GM18508 (cell line): ENCODE data around the gene SLC12A5.
"Not testable (repeated sequence)": the region's sequence is repeated elsewhere in the genome, so short reads cannot be mapped to it uniquely, and the experiment has no call there.

Source experiments
- ATAC-seq: cut with Tn5 transposase; IDR thresholded peaks from one replicate; pipeline ENCODE4 v1.9.1; 2021; ENCODE audit warnings: moderate number of reproducible peaks; ENCODE audit not compliant: insufficient read depth, unreplicated experiment

Gene SLC12A5

GRCh38 chr20:46028772-46029371 is at the start of gene SLC12A5:
Gene SLC12A5 (plus strand): TSS chr20:46029215. CDS start chr20:46029345, 130 bp downstream.
- no peak for ATAC-seq

- ATAC-seq: no peak
Observed at GRCh38 chr20:45981261-45981660, 47.8 kb upstream of the SLC12A5 start.

GRCh38 chr20:45983279-45983743 is 45.7 kb upstream of the SLC12A5 start:
- no peak for ATAC-seq

GRCh38 chr20:45985573-45985972 is 43.4 kb upstream of the SLC12A5 start:
- no peak for ATAC-seq

GRCh38 chr20:45987108-45987780 is 41.8 kb upstream of the SLC12A5 start:
- ATAC-seq: no peak

- not testable (repeated sequence) for ATAC-seq
Observed at GRCh38 chr20:45988830-45989229, 40.2 kb upstream of the SLC12A5 start.

GRCh38 chr20:45991616-45992015 is 37.4 kb upstream of the SLC12A5 start:
- ATAC-seq: no peak

GRCh38 chr20:45993197-45993951 is 35.6 kb upstream of the SLC12A5 start:
- no peak for ATAC-seq

- ATAC-seq: no peak
Observed at GRCh38 chr20:45994761-45995493, 34.1 kb upstream of the SLC12A5 start.

GRCh38 chr20:45995495-45996097 is 33.4 kb upstream of the SLC12A5 start:
- not testable (repeated sequence) for ATAC-seq

GRCh38 chr20:45997187-45997586 is 31.8 kb upstream of the SLC12A5 start:
- no peak for ATAC-seq

- ATAC-seq: no peak
Observed at GRCh38 chr20:45998337-45998736, 30.7 kb upstream of the SLC12A5 start.

- ATAC-seq: no peak
Observed at GRCh38 chr20:45998761-45999160, 30.3 kb upstream of the SLC12A5 start.

GRCh38 chr20:45999557-46000261 is 29.3 kb upstream of the SLC12A5 start:
- ATAC-seq: no peak

GRCh38 chr20:46000262-46000996 is 28.6 kb upstream of the SLC12A5 start:
- ATAC-seq: no peak

GRCh38 chr20:46001498-46001897 is 27.5 kb upstream of the SLC12A5 start:
- ATAC-seq: no peak

GRCh38 chr20:46002008-46002407 is 27.0 kb upstream of the SLC12A5 start:
- no peak for ATAC-seq

- no peak for ATAC-seq
Observed at GRCh38 chr20:46004187-46004586, 24.8 kb upstream of the SLC12A5 start.

- no peak for ATAC-seq
Observed at GRCh38 chr20:46004889-46005473, 24.0 kb upstream of the SLC12A5 start.
